HG03558 (cell line): ENCODE data around the gene JARID2.

ENCODE experiments used
- ATAC-seq: cut with Tn5 transposase; IDR thresholded peaks from one replicate; pipeline ENCODE4 v1.9.1; 2021; ENCODE audit warnings: moderate number of reproducible peaks; ENCODE audit not compliant: unreplicated experiment; ENCODE audit errors: extremely low read depth

Gene JARID2

GRCh38 chr6:15389084-15389764 is 143.4 kb downstream of the JARID2 start:
- no peak for ATAC-seq

GRCh38 chr6:15389765-15390723 is 144.2 kb downstream of the JARID2 start:
- no peak for ATAC-seq

GRCh38 chr6:15391500-15391899 is 145.6 kb downstream of the JARID2 start:
- ATAC-seq: no peak

GRCh38 chr6:15392182-15392581 is 146.3 kb downstream of the JARID2 start:
- ATAC-seq: no peak

- ATAC-seq: no peak
These were observed 147.7 kb downstream of the JARID2 start for GRCh38 chr6:15393605-15394004.

GRCh38 chr6:15395087-15395486 is 149.2 kb downstream of the JARID2 start:
- ATAC-seq: no peak

- ATAC-seq: no peak
These were observed 150.9 kb downstream of the JARID2 start for GRCh38 chr6:15396808-15397207.

- ATAC-seq: no peak
These were observed 152.9 kb downstream of the JARID2 start for GRCh38 chr6:15398633-15399275.

GRCh38 chr6:15399641-15400470 is 154.0 kb downstream of the JARID2 start:
- no peak for ATAC-seq

GRCh38 chr6:15400572-15401004 is 154.7 kb downstream of the JARID2 start:
- no peak for ATAC-seq

GRCh38 chr6:15401120-15401519 is 155.3 kb downstream of the JARID2 start:
- no peak for ATAC-seq

GRCh38 chr6:15401769-15402250 is 155.9 kb downstream of the JARID2 start:
- no peak for ATAC-seq

GRCh38 chr6:15402406-15403045 is 156.7 kb downstream of the JARID2 start:
- ATAC-seq: no peak

GRCh38 chr6:15403094-15403755 is 157.4 kb downstream of the JARID2 start:
- no peak for ATAC-seq

- no peak for ATAC-seq
These were observed 158.8 kb downstream of the JARID2 start for GRCh38 chr6:15404685-15404980.

- ATAC-seq: no peak
These were observed 159.5 kb downstream of the JARID2 start for GRCh38 chr6:15405129-15406068.

- no peak for ATAC-seq
These were observed 160.6 kb downstream of the JARID2 start for GRCh38 chr6:15406452-15406851.

- ATAC-seq: no peak
These were observed 162.1 kb downstream of the JARID2 start for GRCh38 chr6:15408008-15408407.
